HG02885 (cell line): ENCODE results near the gene SHANK1.
"Not testable (repeated sequence)": the region's sequence is repeated elsewhere in the genome, so short reads cannot be mapped to it uniquely, and the experiment has no call there.

Source experiments
- ATAC-seq: cut with Tn5 transposase; IDR thresholded peaks from one replicate; pipeline ENCODE4 v1.9.1; 2021; ENCODE audit warnings: mild to moderate bottlenecking; ENCODE audit not compliant: unreplicated experiment, poor library complexity

SHANK1 gene

DNA sequence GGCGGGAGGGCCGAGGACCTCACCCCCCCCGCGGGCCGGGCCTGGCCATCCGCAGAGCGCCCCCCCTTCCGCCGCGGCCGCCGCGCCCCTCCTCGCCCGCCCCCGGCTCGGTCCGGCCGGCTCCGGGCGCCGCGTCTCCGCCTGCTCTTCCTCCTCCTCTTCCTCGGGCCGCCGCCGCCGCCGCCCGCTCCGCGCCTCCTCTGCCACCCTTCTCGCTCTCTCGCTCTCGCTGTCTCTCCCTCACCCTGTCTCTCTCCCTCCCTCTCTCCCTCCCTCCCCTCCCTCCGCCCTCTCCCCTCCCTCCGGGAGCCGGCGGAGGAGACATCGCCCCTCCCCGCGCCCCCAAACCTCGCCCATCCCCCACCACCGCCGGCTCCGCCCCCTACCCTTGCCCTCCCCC, at the start of gene SHANK1:
Gene SHANK1, minus strand, starts transcription at position 237 of the 400 bp plus-strand sequence. CDS start 2,883 bp downstream, outside the sequence.
- ATAC-seq: no peak

DNA sequence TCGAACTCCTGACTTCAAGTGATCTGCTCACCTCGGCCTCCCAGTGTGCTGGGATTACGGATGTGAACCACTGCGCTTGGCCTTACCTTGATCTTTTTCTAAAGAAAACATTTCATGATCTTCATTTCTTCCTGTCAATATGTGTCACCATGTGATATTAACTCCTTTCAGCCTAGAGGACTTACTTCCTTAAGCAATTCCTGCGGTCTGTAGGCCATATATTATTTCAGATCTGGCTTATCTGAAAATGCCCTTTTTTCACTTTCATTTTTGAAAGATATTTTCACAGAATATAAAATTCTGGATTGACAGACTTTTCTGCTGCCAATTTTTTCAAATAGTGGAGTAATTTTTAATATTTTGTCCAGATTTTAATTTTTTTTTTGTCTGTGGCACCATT, 48.7 kb upstream of the SHANK1 start:
- no peak for ATAC-seq

DNA sequence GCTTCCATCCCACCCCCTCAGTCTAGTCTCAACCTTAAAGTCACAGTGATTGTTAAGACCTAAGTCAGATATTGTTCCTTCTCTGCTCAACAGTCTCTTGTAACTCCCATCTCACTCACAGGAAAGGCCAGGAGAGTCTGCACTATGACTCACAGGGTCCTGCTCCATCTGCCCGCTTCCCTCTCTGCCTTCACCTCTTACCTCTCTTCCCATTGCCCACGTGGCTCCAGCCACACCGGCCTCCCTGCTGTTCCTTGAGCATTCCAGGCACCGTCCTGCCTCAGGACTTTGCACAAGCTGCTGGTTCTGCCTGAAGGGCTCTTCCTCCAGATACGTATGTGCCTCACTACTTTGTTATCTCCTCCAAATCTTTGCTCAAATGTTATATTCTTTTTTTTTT, 47.7 kb upstream of the SHANK1 start:
- not testable (repeated sequence) for ATAC-seq

DNA sequence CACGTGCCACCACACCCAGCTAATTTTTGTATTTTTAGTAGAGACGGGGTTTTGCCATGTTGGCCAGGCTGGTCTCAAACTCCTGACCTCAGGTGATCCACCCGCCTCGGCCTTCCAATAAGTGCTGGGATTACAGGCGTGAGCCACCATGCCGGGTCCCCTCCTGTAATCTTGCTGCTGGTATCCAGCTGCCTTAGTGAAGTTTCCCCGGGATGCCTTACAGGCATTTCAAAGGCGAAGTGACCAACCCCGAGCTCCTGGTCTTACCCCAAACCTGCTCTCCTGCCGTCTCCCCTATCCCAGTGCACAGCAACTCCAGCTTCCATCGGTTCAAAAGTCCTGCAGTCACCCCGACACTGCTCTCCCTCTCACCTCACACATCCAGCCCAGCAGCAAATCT, 47.1 kb upstream of the SHANK1 start:
- not testable (repeated sequence) for ATAC-seq

DNA sequence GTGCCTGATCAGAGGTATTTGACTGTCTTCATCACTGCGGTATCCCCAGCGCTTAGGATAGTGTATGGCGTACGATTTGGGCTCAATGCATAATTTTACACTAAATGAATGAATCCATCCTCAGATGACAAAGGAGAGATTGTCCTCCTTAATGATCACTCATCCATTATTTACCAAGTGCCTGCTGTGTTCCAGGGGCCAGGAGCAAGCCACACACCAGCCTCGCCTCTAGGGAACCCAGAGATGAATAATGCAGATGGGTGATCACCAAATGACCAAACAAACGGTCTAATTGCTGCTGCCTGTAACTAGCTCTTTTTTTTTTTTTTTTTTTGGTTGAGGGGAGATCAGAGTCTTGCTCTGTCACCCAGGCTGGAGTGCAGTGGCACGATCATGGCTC, 44.8 kb upstream of the SHANK1 start:
- no peak for ATAC-seq

DNA sequence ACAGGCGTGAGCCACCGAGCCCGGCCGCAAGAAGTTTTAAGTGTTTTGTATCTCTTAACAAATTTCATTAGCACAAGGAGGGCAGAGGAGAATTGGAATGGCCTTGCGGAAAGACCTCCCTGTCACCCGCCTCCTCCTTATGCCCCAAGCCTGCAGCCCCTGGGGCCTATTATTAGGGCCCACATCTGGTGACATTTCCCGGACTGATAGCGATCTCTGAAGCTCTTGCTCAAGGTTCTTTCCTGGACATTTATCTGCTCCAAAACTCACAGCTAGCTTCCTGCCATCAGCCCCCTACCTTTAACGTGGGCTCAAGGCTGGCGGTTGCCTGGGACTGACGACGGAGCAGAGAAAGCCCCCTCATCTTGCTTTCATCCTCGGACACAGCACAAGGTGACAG, 43.9 kb upstream of the SHANK1 start:
- not testable (repeated sequence) for ATAC-seq

DNA sequence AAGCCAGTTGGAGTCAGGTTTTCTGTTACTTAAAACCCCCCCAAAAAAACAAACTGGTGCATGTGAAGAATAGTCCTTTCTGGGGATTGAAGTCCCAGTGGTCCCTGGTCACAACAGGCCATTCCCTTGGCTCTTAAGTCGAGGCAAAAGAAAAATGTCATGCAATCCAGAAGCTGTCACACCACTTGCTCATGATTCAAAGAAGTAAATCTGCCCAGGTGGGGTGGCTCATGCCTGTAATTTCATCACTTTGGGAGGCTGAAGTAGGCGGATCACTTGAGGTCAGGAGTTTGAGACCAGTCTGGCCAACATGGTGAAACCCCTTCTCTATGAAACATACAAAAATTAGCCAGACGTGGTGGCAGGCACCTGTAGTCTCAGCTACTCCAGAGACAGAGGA, 41.9 kb upstream of the SHANK1 start:
- ATAC-seq: not testable (repeated sequence)

DNA sequence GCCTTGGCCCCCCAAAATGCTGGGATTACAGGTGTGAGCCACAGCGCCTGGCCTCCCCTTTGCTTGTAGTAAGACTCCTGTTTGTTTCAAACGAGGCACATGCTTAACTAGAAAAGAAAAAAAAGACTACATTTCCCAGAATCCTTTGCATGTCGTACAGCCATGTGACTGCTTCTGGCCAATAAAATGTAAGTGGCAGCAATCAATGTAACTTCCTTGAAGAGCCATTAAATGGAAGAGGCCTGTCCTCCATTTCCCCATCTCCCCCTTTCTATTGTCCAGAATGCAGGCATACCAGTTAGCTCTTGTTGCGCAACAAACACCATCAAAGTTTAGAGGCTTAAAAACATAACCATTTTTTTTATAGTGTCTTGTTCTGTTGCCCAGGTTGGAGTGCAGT, 40.3 kb upstream of the SHANK1 start:
- ATAC-seq: no peak

DNA sequence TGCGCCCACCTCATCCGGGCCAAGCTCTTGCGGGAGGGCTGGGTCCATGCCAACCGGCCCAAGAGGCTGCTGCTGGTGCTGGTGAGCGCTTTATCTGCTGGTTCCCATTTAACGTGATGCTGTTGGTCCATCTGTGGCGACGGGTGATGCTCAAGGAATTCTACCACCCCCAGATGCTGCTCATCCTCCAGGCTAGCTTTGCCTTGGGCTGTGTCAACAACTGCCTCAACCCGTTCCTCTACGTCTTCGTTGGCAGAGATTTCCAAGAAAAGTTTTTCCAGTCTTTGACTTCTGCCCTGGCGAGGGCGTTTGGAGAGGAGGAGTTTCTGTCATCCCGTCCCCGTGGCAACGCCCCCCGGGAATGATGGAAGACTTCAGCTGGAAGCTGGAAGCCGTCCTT, 39.5 kb upstream of the SHANK1 start:
- ATAC-seq: not testable (repeated sequence)

DNA sequence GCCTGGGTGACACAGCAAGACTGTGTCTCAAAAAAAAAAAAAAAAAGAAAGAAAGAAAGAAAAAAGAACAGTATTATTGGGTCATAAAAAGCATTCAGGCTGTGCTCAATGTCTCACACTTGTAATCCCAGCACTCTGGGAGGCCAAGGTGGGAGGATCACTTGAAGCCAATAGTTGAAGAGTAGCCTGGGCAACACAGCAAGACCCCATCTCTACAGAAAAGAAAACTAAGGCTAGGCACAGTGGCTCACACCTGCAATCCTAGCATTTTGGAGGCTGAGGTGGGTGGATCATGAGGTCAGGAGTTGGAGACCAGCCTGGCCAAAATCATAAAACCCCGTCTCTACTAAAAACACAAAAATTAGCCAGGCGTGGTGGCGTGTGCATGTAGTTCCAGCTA, 38.0 kb upstream of the SHANK1 start:
- ATAC-seq: not testable (repeated sequence)

DNA sequence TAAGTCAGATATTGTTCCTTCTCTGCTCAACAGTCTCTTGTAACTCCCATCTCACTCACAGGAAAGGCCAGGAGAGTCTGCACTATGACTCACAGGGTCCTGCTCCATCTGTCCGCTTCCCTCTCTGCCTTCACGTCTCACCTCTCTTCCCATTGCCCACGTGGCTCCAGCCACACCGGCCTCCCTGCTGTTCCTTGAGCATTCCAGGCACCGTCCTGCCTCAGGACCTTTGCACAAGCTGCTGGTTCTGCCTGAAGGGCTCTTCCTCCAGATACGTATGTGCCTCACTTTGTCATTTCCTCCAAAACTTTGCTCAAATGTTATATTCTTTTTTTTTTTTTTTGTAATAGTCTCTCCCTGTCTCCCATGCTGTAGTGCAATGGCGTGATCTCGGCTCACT, 36.6 kb upstream of the SHANK1 start:
- not testable (repeated sequence) for ATAC-seq

DNA sequence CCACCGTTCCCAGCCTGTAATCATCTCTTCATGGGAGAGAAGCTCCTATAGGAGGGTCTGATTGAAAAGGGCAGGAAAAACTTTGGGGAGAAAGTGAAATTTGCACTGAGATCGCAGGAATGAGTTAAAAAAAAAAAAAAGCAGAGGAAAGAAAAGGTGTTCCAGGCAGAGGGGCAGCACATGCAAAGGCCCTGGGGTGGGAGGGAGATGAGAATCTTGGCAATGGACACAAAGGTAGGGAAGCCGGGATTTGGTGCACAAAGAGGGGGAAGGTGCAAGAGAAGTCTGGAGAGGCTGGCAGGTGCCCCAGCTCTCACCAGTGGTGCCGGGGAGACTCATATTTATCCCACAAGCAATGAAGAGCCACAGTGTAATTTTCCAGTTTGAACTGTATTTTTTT, 34.3 kb upstream of the SHANK1 start:
- no peak for ATAC-seq

DNA sequence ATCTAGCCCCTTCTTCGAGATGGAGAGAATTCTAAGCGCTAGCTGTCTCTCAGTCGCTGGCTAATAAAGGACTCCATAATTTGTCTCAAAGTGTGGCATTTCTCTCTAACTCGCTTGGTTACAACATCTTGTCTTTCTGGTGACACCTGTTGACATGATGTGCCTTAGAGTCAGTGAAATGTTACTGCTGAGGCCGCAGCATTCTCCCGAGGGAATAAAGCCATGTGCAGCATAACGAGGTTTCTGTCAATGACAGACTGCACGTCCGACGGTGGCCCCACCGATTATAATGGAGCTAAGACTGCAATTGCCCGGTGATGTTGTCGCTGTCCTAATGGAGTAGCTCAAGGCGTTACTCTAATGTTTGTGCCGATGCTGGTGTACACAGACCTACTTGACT, 30.4 kb upstream of the SHANK1 start:
- no peak for ATAC-seq

DNA sequence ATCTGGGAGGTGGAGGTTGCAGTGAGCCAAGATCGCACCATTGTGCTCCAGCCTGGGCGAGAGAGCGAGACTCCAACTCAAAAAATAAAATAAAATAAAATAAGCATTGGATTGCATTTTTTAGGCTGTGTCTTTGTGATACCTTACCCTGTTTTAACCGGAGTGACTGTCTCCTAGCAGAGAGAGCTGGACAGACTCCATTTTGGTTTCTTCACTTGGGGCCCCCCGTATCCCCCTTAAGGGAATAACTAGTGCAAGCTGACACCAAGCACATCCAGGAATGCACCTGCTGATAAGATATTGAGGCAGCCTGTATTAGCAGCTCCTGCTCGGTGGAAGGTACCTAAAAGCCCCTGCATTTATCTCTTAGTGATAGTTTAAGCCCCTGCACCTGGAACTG, 29.9 kb upstream of the SHANK1 start:
- ATAC-seq: no peak

DNA sequence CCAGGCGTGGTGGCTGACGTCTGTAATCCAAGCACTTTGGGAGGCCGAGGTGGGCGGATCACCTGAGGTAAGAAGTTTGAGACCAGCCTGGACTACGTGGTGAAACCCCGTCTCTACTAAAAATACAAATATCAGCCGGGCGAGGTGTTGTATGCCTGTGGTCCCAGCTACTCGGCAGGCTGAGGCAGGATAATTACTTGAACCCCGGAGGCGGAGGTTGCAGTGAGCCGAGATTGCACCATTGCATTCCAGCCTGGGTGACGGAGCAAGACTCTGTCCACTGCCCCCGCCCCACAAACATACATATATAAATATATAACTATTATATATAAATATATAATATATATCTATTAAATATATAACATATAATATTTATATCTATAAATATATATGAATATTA, 27.5 kb upstream of the SHANK1 start:
- not testable (repeated sequence) for ATAC-seq

DNA sequence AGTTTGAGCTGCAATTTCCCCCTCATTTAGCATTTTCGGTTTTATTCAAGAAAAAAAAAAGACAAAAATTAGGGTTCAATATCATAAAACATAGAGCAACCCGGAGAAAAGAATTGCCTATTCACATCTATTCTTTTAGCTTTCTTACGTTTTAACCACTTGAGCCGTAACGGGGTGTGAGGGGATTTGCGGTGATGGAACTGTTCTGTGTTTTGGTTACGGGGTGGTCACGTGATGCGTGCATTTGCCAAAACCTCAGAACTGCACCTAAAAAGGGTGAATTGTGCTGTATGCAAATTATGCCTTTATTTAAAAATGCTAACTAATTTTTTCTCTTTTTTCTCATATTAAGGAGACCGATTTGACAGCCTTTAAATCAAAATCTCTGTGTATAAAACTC, 25.6 kb upstream of the SHANK1 start:
- ATAC-seq: no peak

DNA sequence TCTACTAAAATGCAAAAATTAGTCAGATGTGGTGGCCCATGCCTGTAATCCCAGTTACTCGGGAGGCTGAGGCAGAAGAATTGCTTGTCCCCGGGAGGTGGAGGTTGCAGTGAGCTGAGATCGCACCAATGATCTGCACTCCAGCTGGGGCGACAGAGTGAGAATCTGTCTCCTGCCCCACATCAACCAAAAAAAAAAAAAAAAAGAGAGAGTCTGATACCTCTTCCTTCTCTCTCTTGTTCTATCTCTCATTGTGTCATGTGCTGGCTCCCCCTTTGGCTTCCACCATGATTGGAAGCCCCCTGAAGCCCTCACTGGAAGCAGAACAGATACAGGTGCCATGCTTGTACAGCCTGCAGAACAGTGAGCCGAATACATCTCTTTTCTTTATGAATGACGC, 23.9 kb upstream of the SHANK1 start:
- ATAC-seq: no peak

DNA sequence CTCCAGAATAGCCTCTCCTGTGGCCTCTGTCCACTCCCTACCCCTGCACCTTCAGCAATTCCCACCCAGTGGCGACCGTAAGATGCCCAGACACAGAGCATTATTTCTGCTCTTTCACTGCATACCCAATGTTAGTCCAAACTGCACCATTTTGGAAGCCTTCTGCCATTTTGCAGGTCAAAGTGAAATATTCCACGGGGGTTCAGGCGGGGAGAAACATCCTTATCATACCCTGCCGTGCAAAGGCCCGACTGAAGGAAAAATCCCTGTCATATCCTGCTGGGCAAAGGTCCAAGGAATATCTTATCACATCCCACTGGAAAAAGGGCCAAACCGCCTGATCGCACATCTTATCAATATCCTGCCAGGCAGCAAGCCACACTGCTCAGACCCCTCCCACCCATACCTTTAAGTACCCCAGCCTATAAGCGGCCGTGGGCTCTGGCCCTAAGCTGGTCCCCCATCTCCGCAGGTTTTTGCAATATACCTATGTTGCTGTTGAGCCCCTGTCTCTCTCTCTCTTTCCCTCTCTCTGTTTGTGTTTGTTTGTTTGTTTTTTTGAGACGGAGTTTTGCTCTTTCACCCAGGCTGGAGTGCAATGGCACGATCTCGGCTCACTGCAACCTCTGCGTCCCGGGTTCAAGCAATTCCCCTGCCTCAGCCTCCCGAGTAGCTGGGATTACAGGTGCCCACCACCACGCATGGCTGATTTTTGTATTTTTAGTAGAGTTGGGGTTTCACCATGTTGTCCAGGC, 21.8 kb upstream of the SHANK1 start:
- ATAC-seq: no peak

DNA sequence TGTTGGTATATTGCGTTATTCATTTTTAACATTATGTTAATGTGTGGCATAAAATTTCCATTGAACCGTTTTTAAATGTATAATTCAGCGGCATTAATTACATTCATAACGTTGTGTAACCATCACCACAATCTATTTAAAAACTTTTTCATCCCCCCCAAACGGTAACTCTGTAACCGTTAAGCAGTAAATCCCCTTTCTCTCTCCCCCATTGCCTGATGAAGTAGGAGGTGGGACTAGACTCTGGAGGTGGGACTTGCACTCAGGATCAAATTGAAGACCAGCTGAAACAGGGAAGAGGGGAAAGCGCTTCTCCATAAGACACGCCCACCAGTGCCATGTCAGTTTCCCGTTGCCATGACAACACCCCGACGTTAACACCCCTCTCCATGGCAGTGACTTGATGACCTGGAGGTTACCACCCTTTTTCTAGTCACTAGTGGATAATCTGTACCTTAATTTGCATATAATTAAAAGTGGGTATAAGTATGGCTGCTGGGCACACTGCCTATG, 20.4 kb upstream of the SHANK1 start:
- ATAC-seq: no peak

DNA sequence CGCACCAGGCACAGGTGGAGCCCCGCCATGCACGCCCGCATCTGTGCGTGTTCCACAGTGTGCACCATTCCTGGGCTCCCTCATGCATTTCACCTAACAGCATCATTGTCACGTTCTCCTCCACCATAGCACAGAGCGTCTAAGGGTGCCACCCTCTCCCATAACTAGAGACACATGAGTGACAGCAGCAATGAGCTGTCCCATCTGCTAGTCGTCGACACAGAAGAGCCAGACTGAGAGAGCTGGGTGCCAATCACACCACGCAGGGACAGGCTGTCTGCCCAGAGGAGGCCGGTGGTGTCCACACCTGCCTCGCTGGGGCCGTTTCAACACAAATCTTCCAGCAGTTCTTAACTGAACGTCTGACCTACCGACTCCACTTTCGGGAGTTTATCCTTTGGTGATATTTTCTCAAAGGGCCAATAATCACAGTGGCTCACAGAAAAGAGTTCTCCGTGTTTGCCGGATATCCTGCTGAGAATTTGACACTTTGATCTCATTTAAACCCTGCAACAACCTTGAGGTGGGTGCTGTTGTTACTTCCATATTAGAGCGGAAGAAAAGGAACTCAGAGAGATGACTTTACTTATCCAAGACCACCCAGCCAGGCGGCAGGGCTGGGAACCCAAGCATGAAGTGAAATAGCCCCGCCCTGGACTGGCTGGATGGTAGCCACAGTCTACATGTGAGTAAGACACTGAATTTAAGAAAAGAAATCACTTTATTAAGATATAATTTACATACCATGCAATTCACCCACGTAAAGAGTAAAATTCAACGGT, 19.7 kb upstream of the SHANK1 start:
- no peak for ATAC-seq

DNA sequence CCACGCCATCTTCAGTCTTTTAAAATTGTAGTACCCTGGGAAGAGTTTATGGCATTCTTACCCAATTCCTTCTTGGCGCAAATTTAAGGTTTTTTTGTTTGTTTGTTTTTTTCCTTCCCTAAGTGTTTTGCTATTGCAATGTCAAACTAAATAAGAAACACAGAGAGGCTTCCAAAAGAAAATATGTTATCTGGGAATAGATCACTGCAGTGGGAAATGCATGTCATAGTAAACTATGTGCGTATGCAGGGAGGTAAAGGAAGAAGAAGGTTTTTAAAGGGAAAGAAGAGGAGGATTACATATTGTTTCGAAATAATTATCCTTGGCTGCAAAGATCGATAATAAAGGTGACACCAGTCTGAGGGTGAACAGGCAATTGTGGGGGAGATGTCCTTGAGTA, 16.7 kb upstream of the SHANK1 start:
- no peak for ATAC-seq

DNA sequence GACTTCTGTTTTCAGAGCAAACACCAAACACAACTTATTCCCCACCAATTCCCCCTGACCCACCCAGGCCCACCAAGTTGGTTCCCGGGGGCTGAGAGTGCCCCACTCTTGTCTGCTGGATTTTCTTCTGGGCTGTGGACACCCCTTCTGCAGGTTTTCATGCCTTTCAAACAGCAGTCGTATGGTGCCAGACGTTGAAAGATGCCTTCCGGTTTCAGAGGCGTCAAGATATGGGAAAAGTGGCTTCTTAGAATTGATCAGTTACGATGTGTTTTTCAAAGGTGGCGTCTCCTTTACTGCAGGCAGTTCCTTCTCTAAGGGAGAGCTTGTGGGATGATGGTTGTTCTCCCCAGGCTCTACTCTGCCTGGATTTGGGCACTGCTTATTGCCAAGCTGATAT, 16.3 kb upstream of the SHANK1 start:
- ATAC-seq: no peak
